PC-3 (cell line): ENCODE measurements around the gene FALEC.

Experiments
- EZH2 ChIP-seq: fragments of 300-600 bp; sonication (generic); IDR thresholded peaks from one replicate; pipeline ENCODE4 v1.6.1; 2017; ENCODE audit warnings: antibody characterized with exemption, mild to moderate bottlenecking, low read length; ENCODE audit not compliant: unreplicated experiment
- TF ChIP-seq, protein P1 (sequence below): fragments of 300-600 bp; sonication (generic); conservative IDR thresholded peaks from 2 replicates; pipeline ENCODE4 v1.5.1; 2017; ENCODE audit warnings: antibody characterized with exemption, low read depth, mild to moderate bottlenecking, low read length

DNA sequence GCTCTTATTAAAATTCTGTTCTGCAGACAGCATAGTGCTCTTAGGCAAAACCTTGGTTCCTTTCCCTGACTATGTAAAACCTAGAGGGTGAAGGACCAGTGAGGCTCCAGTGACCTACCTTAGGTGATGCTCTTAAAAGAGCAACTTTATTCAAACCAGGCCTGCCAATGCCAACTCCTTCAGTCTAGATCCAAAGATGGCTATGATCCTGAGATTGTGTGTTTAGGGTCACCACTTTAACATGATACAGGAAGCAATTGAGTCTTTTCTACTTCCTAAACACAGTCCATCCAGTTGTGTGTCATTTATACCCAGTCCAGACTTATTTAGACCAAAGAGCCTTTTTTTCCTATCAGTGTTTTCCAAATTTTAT, 53.0 kb downstream of the FALEC start:
- TF ChIP-seq, protein P1, sequence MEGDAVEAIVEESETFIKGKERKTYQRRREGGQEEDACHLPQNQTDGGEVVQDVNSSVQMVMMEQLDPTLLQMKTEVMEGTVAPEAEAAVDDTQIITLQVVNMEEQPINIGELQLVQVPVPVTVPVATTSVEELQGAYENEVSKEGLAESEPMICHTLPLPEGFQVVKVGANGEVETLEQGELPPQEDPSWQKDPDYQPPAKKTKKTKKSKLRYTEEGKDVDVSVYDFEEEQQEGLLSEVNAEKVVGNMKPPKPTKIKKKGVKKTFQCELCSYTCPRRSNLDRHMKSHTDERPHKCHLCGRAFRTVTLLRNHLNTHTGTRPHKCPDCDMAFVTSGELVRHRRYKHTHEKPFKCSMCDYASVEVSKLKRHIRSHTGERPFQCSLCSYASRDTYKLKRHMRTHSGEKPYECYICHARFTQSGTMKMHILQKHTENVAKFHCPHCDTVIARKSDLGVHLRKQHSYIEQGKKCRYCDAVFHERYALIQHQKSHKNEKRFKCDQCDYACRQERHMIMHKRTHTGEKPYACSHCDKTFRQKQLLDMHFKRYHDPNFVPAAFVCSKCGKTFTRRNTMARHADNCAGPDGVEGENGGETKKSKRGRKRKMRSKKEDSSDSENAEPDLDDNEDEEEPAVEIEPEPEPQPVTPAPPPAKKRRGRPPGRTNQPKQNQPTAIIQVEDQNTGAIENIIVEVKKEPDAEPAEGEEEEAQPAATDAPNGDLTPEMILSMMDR, result no peak
- TF ChIP-seq EZH2, result no peak
